Suprapubic skin (tissue), 4 donors: ENCODE measurements around the gene MPC2. TPM values are rescaled to one million over a fixed set of nuclear protein-coding genes. Genes with fewer than 3 reads are reported as not detected.

Source experiments
- total RNA-seq, 4 donors: library from RNA; depleted of rRNA; stranded (reverse); fragments of >200 nt; gene quantifications; one replicate each; pipeline ENCODE4 v1.1.0, GENCODE V29; 2016

MPC2 gene
- total RNA-seq, 4 donors from 2014 or later = 16.5 to 47.3 (median 34.4) TPM

Other genes with a start within 250 kb of the MPC2 start
- gene MPZL1, start 215.1 kb downstream of the MPC2 start, total RNA-seq = 10 to 100 TPM; 37.1 to 52.3 (median 39.9) TPM
- not detected for gene ADCY10, start 22.9 kb downstream of the MPC2 start, total RNA-seq
- gene DCAF6, start 389 bp downstream of the MPC2 start, total RNA-seq = 10 to 100 TPM; 38.2 to 90.3 (median 54.8) TPM
- gene GPR161, start 199.9 kb upstream of the MPC2 start, total RNA-seq = 1 to 10 TPM; 3.1 to 7.6 (median 4.2) TPM
- 10 to 100 TPM; 13.7 to 37.5 (median 18.9) TPM for gene TIPRL, start 241.9 kb upstream of the MPC2 start, total RNA-seq